GM21576 (cell line): ENCODE data around the gene TWNK.

Experiments used
- ATAC-seq: cut with Tn5 transposase; IDR thresholded peaks from one replicate; pipeline ENCODE4 v1.9.1; 2021; ENCODE audit warnings: mild to moderate bottlenecking, moderate library complexity; ENCODE audit not compliant: unreplicated experiment

TWNK gene

DNA sequence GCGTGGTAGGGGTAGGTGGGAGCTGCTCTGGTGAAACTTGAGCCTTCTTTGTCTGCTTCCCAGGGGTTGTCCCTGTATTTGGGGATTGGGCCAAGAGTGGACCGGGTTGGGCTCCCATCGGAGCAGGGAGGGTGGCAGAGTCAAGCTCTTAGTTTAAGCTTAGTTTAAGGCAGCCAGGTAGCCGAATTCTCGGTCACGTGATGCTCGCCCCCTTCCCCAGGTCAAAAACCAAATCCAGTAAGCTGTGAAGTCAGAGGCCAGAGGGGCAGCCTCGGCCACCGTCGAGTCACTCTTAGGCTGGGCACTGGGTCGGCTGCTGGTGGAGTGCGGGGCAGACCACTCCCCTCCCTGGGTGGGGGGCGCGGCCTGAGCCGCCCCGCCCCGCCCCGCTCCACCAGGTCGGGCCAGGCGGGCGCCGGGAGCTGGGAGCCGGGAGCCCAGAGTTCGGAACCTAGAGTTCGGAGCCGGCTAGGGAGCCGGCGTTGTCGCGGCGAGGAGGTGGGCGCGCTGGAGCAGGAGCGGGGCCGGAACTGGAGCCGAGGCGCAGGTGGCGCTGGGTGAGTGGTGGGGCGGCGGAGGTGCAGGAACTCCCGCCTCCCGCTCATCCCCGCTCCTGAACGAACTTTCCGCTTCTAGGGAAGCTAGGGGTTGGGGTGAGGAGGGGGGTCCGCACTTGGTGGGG, 9.5 kb downstream of the TWNK start:
- ATAC-seq = no peak

DNA sequence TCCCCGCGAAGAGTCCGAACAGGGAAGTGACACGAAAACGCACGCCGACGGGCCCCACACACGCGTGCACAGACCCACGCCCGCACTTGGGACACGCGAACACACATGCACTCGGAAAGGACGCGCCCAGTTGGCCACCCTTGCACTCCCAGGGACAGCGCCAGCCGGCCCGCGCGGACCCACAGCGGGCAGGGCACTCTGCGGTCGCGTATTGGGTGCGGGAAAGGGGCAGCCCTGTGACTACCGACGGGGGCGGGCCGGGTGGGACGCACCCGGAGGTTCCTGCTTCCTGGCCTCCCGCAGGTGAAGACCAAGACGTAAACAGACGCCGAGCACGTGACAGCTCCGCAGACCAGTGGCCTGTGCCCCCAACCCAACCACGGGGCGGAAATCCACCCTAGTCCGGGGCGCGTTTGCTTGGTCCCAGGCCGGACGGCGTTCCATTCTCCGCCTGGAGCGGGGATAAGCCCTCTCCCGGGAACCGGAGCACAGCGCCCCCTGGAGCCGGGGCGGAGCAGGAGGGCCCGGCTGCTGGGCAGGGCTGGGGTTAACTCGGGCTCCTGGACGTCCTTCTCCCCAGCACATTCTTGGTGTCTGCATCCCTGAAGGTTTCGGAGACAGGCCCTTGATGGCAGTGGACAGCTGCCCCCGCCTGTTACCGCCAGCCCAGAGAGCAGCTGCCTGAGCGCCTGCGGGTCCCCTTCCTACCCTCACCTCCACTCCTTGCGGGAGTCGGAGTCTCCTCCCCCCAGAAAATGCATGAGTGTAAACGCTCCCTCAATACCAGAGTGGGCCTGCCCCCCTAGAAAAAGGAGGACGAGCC, 10.2 kb downstream of the TWNK start:
- ATAC-seq = peak; percentile 35

DNA sequence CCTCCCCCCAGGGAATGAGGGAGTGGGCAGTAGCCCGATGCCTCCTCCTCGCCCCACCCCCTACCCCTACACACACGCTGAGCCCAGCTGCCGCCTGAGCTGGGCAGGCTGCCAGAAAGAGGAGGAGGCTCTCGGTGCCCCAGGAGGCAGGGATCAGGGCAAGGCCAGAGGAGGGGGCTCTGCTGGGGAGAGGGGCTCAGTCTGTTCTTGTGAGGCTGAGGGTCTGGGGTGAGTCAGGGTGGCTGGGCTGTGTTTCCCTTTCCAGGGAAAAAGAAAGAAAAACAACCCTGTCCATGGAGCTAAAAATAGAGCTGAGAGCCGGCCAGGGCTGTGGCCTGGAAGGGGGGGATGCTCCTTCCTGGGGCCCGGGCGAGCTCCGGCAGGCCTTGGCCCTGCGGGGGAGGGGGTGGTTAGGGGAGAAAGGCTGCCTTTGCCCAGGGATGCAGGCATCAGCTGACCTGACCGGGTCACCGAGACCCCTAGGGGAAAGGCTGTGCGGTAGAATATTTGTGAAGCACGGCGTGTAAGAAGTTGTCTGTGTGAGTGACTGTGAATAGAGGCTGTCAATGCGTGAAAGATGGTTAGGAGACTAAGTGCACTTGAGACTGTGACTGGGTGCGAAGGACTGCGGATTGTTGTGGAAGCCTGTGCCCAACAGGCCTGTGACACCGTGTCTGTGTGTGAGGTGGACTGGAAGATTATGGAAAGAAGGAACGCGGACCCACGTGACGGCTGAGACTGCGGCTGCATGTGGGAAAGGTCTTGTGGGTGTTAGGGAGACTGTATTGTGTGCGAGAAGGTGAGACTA, 11.0 kb downstream of the TWNK start:
- peak; percentile 16 for ATAC-seq

DNA sequence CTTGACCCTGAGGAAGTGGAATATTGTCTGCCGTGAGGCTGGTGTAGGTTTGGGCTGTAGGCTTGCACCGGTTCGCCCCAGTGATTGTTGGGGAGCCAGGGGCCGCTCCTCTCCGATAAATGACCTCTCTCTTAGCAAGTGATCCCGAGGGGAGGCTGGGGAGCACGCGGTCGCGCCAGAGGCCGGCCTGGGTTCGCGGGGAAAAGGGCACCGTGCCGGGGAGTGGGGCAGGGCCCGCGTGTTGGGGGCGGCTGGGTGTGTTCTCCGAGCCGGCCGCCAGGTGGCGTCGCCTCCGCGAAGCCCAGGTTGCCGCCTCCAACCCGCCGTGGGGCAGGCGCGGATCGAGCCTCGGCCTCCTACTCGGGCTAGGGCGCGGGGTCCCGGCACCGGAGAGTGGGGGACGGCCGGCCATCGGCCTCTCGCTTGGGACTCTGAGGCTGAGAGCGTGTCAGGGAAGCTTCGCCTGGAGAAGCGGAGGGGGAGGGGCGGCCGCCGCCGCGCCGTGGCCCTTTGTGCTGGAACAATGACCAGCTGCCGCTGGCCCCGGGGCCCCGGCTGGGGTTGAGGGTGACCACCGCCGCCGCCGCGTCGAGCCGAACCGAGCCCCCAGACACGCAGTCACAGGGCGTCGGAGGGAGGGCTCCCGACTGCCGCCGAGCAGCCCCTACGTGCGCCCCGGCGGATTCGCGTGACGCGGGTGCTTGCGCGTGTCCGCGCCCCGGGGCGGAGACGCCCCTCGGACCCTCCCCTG, 11.8 kb downstream of the TWNK start:
- peak; percentile 38 for ATAC-seq

DNA sequence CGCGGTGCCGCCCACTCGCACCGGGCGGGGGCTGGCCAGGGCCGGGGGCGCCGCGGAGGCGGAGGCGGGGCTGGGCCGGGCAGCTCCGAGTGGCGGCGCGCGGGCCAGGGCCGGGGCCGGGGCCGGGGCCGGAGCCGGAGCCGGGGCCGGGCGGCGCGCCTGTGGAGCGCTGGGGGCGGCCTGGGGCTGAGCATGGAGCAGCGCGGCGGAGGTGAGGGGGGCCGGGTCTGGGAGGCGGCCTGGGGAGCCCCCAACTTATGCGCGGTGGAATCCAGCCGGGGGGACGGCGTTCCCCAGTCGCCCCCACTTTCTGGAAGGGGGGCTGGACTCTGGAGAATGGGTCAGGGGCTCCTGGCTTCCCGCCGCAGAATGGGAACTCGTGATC, 12.4 kb downstream of the TWNK start, which contains the start of gene LZTS2:
TSS of gene LZTS2 (plus strand) at position 67 of the 385 bp plus-strand sequence. CDS start 2,731 bp downstream, outside the sequence.
- no peak for ATAC-seq

DNA sequence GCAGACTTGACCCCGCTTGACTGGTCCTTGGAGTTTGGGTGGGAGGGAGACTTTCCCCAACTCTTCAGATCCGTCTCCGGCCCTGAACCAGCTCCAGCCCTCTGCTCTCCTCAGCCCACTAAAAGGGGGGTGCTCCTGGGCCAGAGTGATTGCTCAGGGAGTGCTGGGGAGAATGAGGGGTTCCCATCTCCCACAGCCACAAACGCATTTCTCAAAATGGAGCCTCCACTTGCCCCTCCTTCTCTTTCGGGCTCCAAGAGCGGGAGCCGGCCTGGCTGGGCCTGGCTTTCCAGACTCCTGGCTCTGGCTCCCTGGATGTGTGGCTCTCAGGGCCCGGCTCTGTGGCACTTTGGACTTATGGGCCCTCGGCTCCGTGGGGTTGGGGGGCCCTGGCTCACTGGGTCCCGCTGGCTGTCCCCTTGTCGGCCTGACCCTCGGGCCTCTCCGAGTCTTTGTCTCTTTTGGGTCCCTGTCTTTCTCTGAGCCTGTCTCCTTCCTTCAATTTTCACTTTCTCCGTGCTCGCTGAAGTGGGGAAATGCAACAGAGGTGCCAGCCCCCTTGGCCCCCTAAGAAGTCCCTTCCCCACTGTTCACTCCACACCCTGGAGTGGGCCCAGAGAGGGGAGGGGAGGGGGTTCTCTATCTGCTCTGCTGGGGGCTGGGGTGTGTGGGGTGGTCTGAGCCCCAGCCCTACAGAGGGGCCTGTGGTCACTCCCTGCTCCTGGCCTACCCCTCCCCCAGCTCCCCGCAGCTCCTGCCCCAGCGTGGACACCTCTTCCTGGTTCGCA, 13.0 kb downstream of the TWNK start:
- no peak for ATAC-seq

DNA sequence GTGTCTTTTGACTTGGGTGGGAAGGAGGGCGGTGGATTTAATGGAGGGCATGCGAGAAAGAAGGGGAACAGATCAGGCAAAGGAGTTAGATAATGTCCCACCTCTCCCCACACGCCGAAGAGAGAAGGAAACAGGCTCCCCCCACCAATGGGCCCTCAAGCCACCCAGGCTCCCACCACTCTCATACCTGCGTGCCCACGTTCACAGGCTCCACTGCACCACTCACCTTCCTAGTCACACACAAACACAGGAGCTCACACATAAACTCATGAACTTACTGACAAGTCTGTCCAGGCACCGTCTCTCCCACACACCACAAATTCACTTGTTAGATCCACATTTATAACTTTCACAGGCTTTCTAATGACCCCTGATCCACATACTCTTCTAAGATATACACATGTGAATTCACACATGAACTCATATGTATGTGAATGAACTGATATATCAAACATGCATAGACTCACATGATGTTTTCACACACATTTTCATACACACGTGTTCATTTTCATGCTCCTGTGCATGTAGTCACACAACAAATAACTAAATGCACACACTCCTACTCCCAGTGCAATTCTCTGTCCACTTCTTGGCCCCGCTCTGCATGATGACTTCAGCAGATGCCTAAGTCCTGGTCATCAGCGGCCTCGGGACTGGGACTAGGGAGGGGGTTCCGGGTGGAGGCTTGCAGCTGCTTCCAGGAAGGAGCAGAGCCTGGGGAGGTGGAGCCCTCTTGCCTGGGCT, 13.7 kb downstream of the TWNK start:
- ATAC-seq = no peak

DNA sequence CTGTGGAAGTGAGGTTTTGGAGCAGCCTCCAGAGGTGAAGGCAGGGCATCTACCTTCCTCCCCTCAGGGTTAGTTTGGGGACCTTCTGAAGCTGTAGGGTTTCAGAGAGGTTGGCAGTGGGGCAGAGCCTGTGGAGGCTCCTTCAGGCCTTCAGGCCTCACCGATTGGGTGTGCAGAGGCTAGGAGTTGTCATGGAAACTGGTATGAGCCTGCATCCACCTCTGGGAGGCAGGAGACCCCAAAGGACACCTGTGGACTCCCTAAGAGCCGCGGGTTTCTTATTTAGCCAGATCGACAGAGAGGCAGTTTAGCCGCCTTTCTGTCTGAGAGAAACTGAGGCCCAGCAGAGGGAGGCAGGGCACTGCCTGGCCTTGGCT, 14.3 kb downstream of the TWNK start:
- ATAC-seq = no peak

DNA sequence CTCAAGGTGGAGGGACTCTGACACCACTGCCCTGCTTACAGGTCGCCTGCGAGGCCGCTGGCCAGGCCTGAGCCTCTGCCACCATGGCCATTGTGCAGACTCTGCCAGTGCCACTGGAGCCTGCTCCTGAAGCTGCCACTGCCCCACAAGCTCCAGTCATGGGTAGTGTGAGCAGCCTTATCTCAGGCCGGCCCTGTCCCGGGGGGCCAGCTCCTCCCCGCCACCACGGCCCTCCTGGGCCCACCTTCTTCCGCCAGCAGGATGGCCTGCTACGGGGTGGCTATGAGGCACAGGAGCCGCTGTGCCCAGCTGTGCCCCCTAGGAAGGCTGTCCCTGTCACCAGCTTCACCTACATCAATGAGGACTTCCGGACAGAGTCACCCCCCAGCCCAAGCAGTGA, 15.1 kb downstream of the TWNK start:
- no peak for ATAC-seq

DNA sequence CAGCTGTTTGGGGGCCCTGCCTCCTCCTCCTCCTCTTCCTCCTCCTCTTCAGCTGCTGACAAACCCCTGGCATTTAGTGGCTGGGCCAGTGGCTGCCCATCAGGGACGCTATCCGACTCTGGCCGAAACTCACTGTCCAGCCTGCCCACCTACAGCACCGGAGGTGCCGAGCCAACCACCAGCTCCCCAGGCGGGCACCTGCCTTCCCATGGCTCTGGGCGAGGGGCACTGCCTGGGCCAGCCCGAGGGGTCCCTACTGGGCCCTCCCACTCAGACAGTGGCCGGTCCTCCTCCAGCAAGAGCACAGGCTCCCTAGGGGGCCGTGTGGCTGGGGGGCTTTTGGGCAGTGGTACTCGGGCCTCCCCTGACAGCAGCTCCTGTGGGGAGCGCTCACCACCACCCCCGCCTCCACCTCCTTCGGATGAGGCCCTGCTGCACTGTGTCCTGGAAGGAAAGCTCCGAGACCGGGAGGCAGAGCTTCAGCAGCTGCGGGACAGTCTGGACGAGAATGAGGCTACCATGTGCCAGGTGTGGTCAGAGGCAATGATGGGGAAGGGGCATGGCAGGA, 16.4 kb downstream of the TWNK start:
- ATAC-seq = no peak

DNA sequence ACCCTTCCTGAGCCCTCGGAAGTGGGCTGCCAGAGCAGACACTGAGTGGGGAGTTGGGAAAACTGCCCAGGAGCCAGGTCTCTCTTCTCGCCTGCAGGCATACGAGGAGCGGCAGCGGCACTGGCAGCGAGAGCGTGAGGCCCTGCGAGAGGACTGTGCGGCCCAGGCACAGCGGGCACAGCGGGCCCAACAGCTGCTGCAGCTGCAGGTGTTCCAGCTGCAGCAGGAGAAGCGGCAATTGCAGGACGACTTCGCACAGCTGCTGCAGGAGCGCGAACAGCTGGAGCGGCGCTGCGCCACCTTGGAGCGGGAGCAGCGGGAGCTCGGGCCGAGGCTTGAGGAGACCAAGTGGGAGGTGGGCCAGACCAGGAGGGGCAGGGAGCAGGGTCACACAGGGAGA, 18.0 kb downstream of the TWNK start:
- ATAC-seq = no peak

DNA sequence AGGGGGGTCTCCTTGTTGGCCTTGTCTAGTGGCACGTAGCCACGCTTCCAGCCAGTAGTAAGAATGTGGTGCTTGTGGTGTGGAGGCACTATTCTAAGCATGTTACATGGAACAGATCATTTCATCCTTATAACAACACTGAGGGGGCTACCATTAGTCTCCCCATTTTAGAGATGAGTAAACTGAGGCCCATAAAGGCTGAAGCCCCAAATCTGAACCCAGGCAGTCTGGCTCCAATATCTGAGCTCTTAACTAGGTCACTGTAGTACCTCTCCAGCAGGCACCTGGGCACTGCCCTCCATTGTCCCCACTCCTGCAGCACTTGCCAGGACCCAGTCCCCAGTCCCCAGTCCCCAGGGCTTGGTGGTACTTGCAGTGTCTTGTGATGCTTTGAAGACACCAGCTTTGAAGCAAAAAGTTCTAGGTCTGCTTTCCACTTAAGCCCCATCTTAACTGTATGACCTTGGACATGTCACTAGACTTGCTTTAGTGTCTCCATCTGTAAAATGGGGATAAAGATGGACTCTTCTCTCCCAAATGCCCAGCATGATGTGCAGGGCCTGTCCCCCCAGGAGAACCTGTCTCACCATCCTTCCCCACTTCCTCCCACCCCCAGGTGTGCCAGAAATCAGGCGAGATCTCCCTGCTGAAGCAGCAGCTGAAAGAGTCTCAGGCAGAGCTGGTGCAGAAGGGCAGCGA, 18.7 kb downstream of the TWNK start:
- no peak for ATAC-seq

DNA sequence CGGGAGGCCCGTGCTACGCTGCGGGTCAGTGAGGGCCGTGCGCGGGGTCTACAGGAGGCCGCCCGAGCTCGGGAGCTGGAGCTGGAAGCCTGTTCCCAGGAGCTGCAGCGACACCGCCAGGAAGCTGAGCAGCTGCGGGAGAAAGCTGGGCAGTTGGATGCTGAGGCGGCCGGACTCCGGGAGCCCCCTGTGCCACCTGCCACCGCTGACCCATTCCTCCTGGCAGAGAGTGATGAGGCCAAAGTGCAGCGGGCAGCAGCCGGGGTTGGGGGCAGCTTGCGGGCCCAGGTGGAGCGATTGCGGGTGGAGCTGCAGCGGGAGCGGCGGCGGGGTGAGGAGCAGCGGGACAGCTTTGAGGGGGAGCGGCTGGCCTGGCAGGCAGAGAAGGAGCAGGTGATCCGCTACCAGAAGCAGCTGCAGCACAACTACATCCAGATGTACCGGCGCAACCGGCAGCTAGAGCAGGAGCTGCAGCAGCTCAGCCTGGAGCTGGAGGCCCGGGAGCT, 19.3 kb downstream of the TWNK start:
- ATAC-seq = no peak

DNA sequence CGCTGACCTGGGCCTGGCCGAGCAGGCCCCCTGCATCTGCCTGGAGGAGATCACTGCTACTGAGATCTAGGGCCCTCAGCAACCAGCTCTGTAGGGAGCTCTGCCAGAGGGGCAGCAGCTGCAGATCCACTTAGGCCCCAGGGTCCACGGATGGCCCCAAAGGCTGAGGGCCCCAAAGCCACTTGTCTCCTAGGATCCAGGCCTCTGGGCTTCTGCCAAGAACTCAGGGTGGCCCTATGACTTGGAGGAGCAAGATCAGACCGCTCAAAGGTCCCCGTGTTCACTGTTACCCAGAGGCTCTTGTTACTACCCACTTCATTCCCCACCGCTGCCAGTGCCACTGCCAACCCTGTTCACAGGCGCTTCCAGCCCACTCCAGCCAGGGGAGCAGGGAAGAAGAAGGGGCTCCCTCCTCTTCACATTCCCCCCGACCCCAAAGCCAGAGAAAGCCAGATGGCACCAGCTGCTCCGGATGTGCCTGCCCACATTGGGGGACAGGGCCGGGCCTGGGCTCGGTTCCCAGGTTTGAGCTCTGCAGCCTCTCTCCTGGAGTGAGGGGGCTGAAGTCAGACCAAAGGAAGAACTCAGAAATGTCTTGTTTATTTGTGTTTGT, 19.9 kb downstream of the TWNK start:
- ATAC-seq = no peak

DNA sequence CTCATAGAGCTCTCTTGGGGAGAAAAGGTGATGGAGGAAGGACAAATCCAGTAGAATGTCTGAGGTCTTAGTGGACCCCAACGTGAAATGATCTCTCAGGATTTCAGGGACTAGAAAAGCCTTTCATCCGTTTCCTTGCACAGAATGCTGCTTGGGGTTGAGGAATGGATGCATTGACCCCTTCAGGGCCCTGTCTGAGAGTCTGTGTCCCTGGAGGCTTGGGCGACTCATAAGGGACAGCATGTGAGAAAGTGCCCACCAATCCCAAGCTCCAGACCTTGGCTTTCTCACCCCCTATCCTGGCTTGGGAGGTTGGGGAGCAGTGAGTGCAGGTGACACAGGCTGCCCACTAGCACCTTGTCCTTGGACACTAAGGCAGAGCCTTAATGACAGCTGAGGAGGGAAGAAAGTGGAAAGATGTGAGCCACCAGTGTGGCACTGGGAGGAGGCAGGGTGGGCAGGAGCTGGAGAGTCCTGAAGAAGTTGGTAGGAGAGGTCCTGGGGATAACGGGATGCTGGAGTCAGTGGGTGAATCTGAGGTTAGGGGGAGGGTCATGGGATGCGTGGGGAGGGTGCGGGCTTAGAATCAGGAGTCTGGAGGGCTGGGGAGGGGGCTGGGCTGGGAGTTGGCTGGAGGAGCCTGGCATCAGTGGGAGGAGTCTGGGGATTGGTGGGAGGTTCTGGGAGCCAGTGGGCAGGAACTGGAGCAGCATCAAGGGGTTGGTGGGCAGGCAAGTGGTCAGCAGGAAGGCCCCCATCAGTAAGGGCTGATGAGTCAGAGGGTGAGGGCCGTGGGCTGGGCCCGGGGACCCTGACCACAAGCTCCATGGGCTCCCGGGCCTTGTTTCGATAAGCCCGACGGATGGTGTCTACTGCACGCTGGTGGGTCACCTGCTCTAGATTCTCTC, 20.8 kb downstream of the TWNK start:
- ATAC-seq = no peak

DNA sequence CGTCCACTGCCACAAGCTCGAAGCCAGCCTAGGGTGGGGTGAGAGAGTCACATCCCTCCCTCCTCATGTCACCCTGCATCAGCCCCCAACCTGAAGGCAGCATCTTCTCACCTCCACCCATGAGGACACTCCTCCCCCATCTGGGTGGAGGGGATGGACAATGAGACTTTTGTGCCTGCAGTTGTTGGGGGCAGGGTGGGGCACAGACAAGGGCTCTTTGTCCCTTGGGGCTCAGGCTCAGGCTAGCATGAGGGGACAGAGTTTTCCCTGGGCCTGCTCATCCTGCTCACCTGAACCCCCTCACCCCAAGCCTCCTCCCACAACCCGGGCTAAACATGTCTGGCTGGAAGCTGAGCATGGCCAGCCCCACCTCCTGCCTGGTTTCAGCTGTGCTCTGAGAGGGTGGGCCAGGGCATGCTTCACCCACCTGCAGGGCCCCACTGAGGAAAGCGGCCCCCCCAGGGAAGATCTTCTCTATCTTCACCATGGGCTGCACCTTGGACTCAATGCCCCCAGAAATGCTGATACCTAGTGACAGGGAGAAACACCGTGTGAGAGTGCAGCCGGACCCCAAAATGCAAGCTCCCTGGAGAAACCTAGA, 21.6 kb downstream of the TWNK start:
- no peak for ATAC-seq
